HepG2 (cell line): Measurements from ENCODE around the gene USP7. TPM values are rescaled to one million over a fixed set of nuclear protein-coding genes. Genes with fewer than 3 reads are reported as not detected.

Source experiments
- ATF7-NPFF ChIP-seq: sonication (generic); formaldehyde crosslinking; IDR thresholded peaks from 2 replicates; pipeline ENCODE4 v1.8.1; 2023; ENCODE audit warnings: mild to moderate bottlenecking, low read depth, missing genetic modification reagents, moderate library complexity
- SIX4 ChIP-seq: sonication (generic); formaldehyde crosslinking; IDR thresholded peaks from 2 replicates; pipeline ENCODE4 v1.4.0; 2020; ENCODE audit warnings: missing genetic modification reagents
- ZNF205 ChIP-seq: IDR thresholded peaks from 2 replicates; pipeline ENCODE4 v1.6.1; 2018; ENCODE audit warnings: missing biosample characterization, missing genetic modification reagents
- ZNF775 ChIP-seq: sonication (generic); formaldehyde crosslinking; IDR thresholded peaks from 2 replicates; pipeline ENCODE4 v1.4.0; 2020; ENCODE audit warnings: missing genetic modification reagents, mild to moderate bottlenecking, moderate library complexity, borderline replicate concordance
- ZSCAN21 ChIP-seq: sonication (generic); formaldehyde crosslinking; IDR thresholded peaks from 2 replicates; pipeline ENCODE4 v1.8.0; 2022; ENCODE audit warnings: mild to moderate bottlenecking, missing genetic modification reagents, moderate library complexity, borderline replicate concordance
- polyA plus RNA-seq, 8 experiments: library from polyadenylated mRNA; depleted of rRNA in 3 of 8; stranded (reverse) in 7 of 8; unstranded in 1 of 8; fragments of >200 nt; fragmentation: Illumina TruSeq in 4 of 8; extraction: Trizol in 4 of 8; gene quantifications; 2 replicates each; pipeline versions ENCODE4 v1.2.1 to v1.2.3, GENCODE V29; 2011 to 2016; ENCODE audit warnings: low read depth in 4 of 8, missing spikeins in 1 of 8, mixed read lengths in 1 of 8; ENCODE audit not compliant: insufficient read depth in 1 of 8
- total RNA-seq, 5 experiments: library from RNA; depleted of rRNA; stranded (reverse); fragments of >200 nt; fragmentation: Illumina TruSeq; extraction: Trizol; gene quantifications; 2 replicates each; pipeline ENCODE4 v1.2.3, GENCODE V29; 2016; ENCODE audit warnings: low read depth in 1 of 5
- TF ChIP-seq, protein P1 (sequence below): sonication (generic); formaldehyde crosslinking; IDR thresholded peaks from 2 replicates; pipeline ENCODE4 v1.5.1; 2020; ENCODE audit warnings: mild to moderate bottlenecking, missing genetic modification reagents, moderate library complexity
- TF ChIP-seq, protein P2 (sequence below): sonication (generic); formaldehyde crosslinking; IDR thresholded peaks from 2 replicates; pipeline ENCODE4 v1.5.0; 2020; ENCODE audit warnings: mild to moderate bottlenecking, missing genetic modification reagents, borderline replicate concordance
- TF ChIP-seq, protein P3 (sequence below): IDR thresholded peaks from 2 replicates; pipeline ENCODE4 v1.6.1; 2016; ENCODE audit warnings: control low read depth
- TF ChIP-seq, protein P4 (sequence below): sonication (generic); formaldehyde crosslinking; IDR thresholded peaks from 2 replicates; pipeline ENCODE4 v1.4.0; 2020; ENCODE audit warnings: missing genetic modification reagents
- TF ChIP-seq, protein P5 (sequence below): sonication (generic); formaldehyde crosslinking; IDR thresholded peaks from 2 replicates; pipeline ENCODE4 v1.5.0; 2020; ENCODE audit warnings: missing genetic modification reagents
- TF ChIP-seq, protein P6 (sequence below): sonication (generic); formaldehyde crosslinking; IDR thresholded peaks from 2 replicates; pipeline ENCODE4 v1.4.0; 2020; ENCODE audit warnings: mild to moderate bottlenecking, missing genetic modification reagents

Gene USP7
- total and polyA plus RNA-seq, 2 of the 13 experiments (the other 11 are each of a cell fraction or from before 2014, with no cell fraction given), result 52.5 to 173 TPM

DNA sequence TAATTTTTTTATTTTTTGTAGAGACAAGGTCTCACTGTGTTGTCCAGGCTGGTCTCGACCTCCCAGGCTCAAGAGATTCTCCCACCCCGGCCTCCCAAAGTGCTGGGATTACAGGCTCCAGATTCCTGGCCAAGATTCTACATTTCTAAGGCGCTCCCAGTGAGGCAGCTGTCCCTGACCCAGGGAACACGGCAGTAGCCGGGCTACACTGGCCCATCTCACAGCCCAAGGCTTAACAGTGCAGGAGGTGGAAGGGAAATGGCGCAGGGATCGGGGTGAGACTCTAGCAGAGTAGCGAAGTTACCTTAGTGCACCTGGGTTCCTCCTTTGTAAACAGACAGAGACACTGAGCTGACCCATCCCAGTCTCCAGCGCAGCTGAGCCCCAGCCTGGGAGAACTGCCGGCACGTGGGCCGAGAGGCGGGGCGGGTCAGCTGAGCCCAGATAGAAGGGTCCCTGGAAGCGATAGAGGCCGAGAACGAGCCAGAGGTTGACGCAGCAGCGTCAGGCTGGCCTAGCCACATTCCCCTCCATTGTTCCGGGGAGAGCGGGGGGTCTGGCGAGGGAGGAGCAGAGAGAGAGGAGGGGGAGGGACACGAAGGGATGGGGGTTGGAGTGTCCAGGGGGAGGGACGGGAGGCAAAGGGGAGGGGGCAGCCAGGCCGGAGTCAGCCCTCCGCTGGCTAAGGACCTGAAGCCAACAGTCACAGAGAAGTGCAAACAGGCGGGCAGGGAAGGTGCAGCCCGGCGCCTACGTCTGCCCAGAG lies 97.4 kb downstream of the USP7 start (continued):
- TF ChIP-seq, protein P1, sequence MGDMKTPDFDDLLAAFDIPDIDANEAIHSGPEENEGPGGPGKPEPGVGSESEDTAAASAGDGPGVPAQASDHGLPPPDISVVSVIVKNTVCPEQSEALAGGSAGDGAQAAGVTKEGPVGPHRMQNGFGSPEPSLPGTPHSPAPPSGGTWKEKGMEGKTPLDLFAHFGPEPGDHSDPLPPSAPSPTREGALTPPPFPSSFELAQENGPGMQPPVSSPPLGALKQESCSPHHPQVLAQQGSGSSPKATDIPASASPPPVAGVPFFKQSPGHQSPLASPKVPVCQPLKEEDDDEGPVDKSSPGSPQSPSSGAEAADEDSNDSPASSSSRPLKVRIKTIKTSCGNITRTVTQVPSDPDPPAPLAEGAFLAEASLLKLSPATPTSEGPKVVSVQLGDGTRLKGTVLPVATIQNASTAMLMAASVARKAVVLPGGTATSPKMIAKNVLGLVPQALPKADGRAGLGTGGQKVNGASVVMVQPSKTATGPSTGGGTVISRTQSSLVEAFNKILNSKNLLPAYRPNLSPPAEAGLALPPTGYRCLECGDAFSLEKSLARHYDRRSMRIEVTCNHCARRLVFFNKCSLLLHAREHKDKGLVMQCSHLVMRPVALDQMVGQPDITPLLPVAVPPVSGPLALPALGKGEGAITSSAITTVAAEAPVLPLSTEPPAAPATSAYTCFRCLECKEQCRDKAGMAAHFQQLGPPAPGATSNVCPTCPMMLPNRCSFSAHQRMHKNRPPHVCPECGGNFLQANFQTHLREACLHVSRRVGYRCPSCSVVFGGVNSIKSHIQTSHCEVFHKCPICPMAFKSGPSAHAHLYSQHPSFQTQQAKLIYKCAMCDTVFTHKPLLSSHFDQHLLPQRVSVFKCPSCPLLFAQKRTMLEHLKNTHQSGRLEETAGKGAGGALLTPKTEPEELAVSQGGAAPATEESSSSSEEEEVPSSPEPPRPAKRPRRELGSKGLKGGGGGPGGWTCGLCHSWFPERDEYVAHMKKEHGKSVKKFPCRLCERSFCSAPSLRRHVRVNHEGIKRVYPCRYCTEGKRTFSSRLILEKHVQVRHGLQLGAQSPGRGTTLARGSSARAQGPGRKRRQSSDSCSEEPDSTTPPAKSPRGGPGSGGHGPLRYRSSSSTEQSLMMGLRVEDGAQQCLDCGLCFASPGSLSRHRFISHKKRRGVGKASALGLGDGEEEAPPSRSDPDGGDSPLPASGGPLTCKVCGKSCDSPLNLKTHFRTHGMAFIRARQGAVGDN (CRISPR knock-in tag), result peak; percentile 92
- TF ChIP-seq SIX4 (CRISPR knock-in tag) (no peak; the same call in 1 of the 2 replicates), ZNF775 (no peak), ZNF205 (CRISPR knock-in tag) (0 out of 2 replicates have a peak, but pooled peaks have one; percentile 63), ZSCAN21 (CRISPR knock-in tag) (peak; percentile 55; the same call in 1 of the 2 replicates), ATF7-NPFF (peak; percentile 94)
- TF ChIP-seq, protein P2, sequence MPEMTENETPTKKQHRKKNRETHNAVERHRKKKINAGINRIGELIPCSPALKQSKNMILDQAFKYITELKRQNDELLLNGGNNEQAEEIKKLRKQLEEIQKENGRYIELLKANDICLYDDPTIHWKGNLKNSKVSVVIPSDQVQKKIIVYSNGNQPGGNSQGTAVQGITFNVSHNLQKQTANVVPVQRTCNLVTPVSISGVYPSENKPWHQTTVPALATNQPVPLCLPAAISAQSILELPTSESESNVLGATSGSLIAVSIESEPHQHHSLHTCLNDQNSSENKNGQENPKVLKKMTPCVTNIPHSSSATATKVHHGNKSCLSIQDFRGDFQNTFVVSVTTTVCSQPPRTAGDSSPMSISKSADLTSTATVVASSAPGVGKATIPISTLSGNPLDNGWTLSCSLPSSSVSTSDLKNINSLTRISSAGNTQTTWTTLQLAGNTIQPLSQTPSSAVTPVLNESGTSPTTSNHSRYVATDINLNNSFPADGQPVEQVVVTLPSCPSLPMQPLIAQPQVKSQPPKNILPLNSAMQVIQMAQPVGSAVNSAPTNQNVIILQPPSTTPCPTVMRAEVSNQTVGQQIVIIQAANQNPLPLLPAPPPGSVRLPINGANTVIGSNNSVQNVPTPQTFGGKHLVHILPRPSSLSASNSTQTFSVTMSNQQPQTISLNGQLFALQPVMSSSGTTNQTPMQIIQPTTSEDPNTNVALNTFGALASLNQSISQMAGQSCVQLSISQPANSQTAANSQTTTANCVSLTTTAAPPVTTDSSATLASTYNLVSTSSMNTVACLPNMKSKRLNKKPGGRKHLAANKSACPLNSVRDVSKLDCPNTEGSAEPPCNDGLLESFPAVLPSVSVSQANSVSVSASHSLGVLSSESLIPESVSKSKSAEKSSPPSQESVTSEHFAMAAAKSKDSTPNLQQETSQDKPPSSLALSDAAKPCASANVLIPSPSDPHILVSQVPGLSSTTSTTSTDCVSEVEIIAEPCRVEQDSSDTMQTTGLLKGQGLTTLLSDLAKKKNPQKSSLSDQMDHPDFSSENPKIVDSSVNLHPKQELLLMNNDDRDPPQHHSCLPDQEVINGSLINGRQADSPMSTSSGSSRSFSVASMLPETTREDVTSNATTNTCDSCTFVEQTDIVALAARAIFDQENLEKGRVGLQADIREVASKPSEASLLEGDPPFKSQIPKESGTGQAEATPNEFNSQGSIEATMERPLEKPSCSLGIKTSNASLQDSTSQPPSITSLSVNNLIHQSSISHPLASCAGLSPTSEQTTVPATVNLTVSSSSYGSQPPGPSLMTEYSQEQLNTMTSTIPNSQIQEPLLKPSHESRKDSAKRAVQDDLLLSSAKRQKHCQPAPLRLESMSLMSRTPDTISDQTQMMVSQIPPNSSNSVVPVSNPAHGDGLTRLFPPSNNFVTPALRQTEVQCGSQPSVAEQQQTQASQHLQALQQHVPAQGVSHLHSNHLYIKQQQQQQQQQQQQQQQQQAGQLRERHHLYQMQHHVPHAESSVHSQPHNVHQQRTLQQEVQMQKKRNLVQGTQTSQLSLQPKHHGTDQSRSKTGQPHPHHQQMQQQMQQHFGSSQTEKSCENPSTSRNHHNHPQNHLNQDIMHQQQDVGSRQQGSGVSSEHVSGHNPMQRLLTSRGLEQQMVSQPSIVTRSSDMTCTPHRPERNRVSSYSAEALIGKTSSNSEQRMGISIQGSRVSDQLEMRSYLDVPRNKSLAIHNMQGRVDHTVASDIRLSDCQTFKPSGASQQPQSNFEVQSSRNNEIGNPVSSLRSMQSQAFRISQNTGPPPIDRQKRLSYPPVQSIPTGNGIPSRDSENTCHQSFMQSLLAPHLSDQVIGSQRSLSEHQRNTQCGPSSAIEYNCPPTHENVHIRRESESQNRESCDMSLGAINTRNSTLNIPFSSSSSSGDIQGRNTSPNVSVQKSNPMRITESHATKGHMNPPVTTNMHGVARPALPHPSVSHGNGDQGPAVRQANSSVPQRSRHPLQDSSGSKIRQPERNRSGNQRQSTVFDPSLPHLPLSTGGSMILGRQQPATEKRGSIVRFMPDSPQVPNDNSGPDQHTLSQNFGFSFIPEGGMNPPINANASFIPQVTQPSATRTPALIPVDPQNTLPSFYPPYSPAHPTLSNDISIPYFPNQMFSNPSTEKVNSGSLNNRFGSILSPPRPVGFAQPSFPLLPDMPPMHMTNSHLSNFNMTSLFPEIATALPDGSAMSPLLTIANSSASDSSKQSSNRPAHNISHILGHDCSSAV (CRISPR knock-in tag), result no peak
- TF ChIP-seq, protein P3, sequence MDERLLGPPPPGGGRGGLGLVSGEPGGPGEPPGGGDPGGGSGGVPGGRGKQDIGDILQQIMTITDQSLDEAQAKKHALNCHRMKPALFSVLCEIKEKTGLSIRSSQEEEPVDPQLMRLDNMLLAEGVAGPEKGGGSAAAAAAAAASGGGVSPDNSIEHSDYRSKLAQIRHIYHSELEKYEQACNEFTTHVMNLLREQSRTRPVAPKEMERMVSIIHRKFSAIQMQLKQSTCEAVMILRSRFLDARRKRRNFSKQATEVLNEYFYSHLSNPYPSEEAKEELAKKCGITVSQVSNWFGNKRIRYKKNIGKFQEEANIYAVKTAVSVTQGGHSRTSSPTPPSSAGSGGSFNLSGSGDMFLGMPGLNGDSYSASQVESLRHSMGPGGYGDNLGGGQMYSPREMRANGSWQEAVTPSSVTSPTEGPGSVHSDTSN (CRISPR knock-in tag), result no peak
- TF ChIP-seq, protein P4, sequence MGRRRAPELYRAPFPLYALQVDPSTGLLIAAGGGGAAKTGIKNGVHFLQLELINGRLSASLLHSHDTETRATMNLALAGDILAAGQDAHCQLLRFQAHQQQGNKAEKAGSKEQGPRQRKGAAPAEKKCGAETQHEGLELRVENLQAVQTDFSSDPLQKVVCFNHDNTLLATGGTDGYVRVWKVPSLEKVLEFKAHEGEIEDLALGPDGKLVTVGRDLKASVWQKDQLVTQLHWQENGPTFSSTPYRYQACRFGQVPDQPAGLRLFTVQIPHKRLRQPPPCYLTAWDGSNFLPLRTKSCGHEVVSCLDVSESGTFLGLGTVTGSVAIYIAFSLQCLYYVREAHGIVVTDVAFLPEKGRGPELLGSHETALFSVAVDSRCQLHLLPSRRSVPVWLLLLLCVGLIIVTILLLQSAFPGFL (CRISPR knock-in tag), result no peak
- TF ChIP-seq, protein P5, sequence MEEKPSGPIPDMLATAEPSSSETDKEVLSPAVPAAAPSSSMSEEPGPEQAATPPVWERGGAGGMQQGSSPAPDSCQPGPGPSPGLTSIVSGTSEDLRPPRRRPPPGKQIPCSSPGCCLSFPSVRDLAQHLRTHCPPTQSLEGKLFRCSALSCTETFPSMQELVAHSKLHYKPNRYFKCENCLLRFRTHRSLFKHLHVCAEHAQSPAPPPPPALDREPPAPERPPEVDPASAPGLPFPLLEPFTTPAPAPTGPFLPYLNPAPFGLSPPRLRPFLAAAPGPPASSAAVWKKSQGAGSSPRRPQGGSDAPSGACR (CRISPR knock-in tag), result no peak
- TF ChIP-seq, protein P6, sequence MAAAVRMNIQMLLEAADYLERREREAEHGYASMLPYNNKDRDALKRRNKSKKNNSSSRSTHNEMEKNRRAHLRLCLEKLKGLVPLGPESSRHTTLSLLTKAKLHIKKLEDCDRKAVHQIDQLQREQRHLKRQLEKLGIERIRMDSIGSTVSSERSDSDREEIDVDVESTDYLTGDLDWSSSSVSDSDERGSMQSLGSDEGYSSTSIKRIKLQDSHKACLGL, result peak; percentile 86; the same call in 1 of the 2 replicates
